ENCODE results near the gene COL9A1. TPM values are rescaled to one million over a fixed set of nuclear protein-coding genes. Genes with fewer than 3 reads are reported as not detected.
"Not testable (repeated sequence)": the region's sequence is repeated elsewhere in the genome, so short reads cannot be mapped to it uniquely, and the experiment has no call there.

Gene COL9A1
- total RNA-seq, 1 experiment from 2014 or later = not detected

GRCh38 chr6:70343313-70343712 is 40.4 kb upstream of the COL9A1 start:
- ChIA-PET POLR2A (no interaction called here), CTCF (no interaction called here), RAD21 (ENCODE audit: low non-redundant PET in 1 of 2, low total read pairs in 2 of 2, uncharacterized antibody in 2 of 2, unreplicated experiment in 2 of 2) (no interaction called here)
- TF ChIP-seq ELF1 (IDR thresholded peaks at IDR 0.05; ENCODE audit: borderline replicate concordance, low read depth) (no peak), EGR1 (IDR thresholded peaks at IDR 0.05; ENCODE audit: low read depth) (no peak), SIN3A (IDR thresholded peaks at IDR 0.05; ENCODE audit: low read depth) (no peak), EZH2 (IDR thresholded peaks at IDR 0.05) (no peak)
- no peaks in the 10 kb centered on the region for H4K20me1 ChIP-seq (ENCODE audit: insufficient read depth)
- H3K4me2 ChIP-seq (ENCODE audit: low read length) = no peak overlapping the region
- no peak overlapping the region for H3K4me3 ChIP-seq (replicated peaks in 1 of 2; ENCODE audit: low read depth in 1 of 2, low read length in 2 of 2)
- H3K4me1 ChIP-seq (ENCODE audit: control insufficient read depth in 1 of 2, insufficient read depth in 2 of 2, low read length in 2 of 2) = no peaks in the 10 kb centered on the region
- no peaks in the 10 kb centered on the region for H3K36me3 ChIP-seq (ENCODE audit: control insufficient read depth in 1 of 2, insufficient read depth in 2 of 2, low read length in 2 of 2)
- H3K27ac ChIP-seq (ENCODE audit: low read depth, low read length) = no peak overlapping the region
- H3K9me3 ChIP-seq (ENCODE audit: control insufficient read depth in 1 of 2, insufficient read depth in 1 of 2, low read depth in 1 of 2, low read length in 2 of 2) = no peaks in the 10 kb centered on the region
- no peak for ATAC-seq
- peaks cover 28% of the 10 kb centered on the region for H3K27me3 ChIP-seq (ENCODE audit: insufficient read depth, low read length)
- H3K9ac ChIP-seq (ENCODE audit: low read length) = no peak overlapping the region
- no TSS peak for BruUV-seq (replicated peaks)
- intact Hi-C loops (cut with micrococcal nuclease) = no loop called here
- no peaks in the 10 kb centered on the region for H3K79me2 ChIP-seq (ENCODE audit: insufficient read depth, low read length)
- DNase-seq (ENCODE audit: low read depth, low spot score) = no peak
- no peaks in the 10 kb centered on the region for H3K9me2 ChIP-seq (ENCODE audit: insufficient read depth)
- no peak overlapping the region for H2AFZ ChIP-seq (ENCODE audit: low read depth, low read length, poor library complexity, severe bottlenecking)

GRCh38 chr6:70339810-70340209 is 36.9 kb upstream of the COL9A1 start:
- H3K79me2 ChIP-seq (ENCODE audit: insufficient read depth, low read length); H2AFZ ChIP-seq (ENCODE audit: low read depth, low read length, poor library complexity, severe bottlenecking); H3K4me3 ChIP-seq (replicated peaks in 1 of 2; ENCODE audit: low read depth in 1 of 2, low read length in 2 of 2); H4K20me1 ChIP-seq (ENCODE audit: insufficient read depth); H3K9ac ChIP-seq (ENCODE audit: low read length); POLR2A ChIA-PET; H3K4me2 ChIP-seq (ENCODE audit: low read length); ATAC-seq; H3K27ac ChIP-seq (ENCODE audit: low read depth, low read length); H3K36me3 ChIP-seq (ENCODE audit: control insufficient read depth in 1 of 2, insufficient read depth in 2 of 2, low read length in 2 of 2); H3K4me1 ChIP-seq (ENCODE audit: control insufficient read depth in 1 of 2, insufficient read depth in 2 of 2, low read length in 2 of 2); RAD21 ChIA-PET (ENCODE audit: low non-redundant PET in 1 of 2, low total read pairs in 2 of 2, uncharacterized antibody in 2 of 2, unreplicated experiment in 2 of 2); CTCF ChIA-PET; DNase-seq (ENCODE audit: low read depth, low spot score); H3K9me2 ChIP-seq (ENCODE audit: insufficient read depth); BruUV-seq (replicated peaks); H3K9me3 ChIP-seq (ENCODE audit: control insufficient read depth in 1 of 2, insufficient read depth in 1 of 2, low read depth in 1 of 2, low read length in 2 of 2); intact Hi-C loops (cut with micrococcal nuclease): not testable (repeated sequence)
- peaks cover 15% of the 10 kb centered on the region for H3K27me3 ChIP-seq (ENCODE audit: insufficient read depth, low read length)

- intact Hi-C loops (cut with micrococcal nuclease) = no loop called here
- no peak overlapping the region for H3K4me3 ChIP-seq (replicated peaks in 1 of 2; ENCODE audit: low read depth in 1 of 2, low read length in 2 of 2)
- no peaks in the 10 kb centered on the region for H3K9me3 ChIP-seq (ENCODE audit: control insufficient read depth in 1 of 2, insufficient read depth in 1 of 2, low read depth in 1 of 2, low read length in 2 of 2)
- H3K79me2 ChIP-seq (ENCODE audit: insufficient read depth, low read length) = no peaks in the 10 kb centered on the region
- H2AFZ ChIP-seq (ENCODE audit: low read depth, low read length, poor library complexity, severe bottlenecking) = no peak overlapping the region
- H4K20me1 ChIP-seq (ENCODE audit: insufficient read depth) = no peaks in the 10 kb centered on the region
- POLR2A ChIA-PET = no interaction called here
- H3K9ac ChIP-seq (ENCODE audit: low read length) = no peak overlapping the region
- H3K36me3 ChIP-seq (ENCODE audit: control insufficient read depth in 1 of 2, insufficient read depth in 2 of 2, low read length in 2 of 2) = no peaks in the 10 kb centered on the region
- no peaks in the 10 kb centered on the region for H3K4me1 ChIP-seq (ENCODE audit: control insufficient read depth in 1 of 2, insufficient read depth in 2 of 2, low read length in 2 of 2)
- ATAC-seq = no peak
- no peaks in the 10 kb centered on the region for H3K9me2 ChIP-seq (ENCODE audit: insufficient read depth)
- H3K27ac ChIP-seq (ENCODE audit: low read depth, low read length) = no peak overlapping the region
- no peak for DNase-seq (ENCODE audit: low read depth, low spot score)
- H3K4me2 ChIP-seq (ENCODE audit: low read length) = no peak overlapping the region
- RAD21 ChIA-PET (ENCODE audit: low non-redundant PET in 1 of 2, low total read pairs in 2 of 2, uncharacterized antibody in 2 of 2, unreplicated experiment in 2 of 2) = no interaction called here
- CTCF ChIA-PET = no interaction called here
- H3K27me3 ChIP-seq (ENCODE audit: insufficient read depth, low read length) = peaks cover 7% of the 10 kb centered on the region
- BruUV-seq (replicated peaks) = no TSS peak
- no peak for TF ChIP-seq SP1 (IDR thresholded peaks at IDR 0.05; ENCODE audit: low read depth)
- TF ChIP-seq POLR2AphosphoS5 (IDR thresholded peaks at IDR 0.05; ENCODE audit: low read depth, low read length) = no peak
- TF ChIP-seq SIN3A (IDR thresholded peaks at IDR 0.05; ENCODE audit: low read depth) = no peak
- TF ChIP-seq CEBPB (IDR thresholded peaks at IDR 0.05; ENCODE audit: low read depth) = no peak
- TF ChIP-seq ZFX (IDR thresholded peaks at IDR 0.05) = no peak
- no peak for TF ChIP-seq EZH2phosphoT487 (IDR thresholded peaks at IDR 0.05; ENCODE audit: borderline replicate concordance)
- TF ChIP-seq, protein P1, sequence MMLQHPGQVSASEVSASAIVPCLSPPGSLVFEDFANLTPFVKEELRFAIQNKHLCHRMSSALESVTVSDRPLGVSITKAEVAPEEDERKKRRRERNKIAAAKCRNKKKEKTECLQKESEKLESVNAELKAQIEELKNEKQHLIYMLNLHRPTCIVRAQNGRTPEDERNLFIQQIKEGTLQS (IDR thresholded peaks at IDR 0.05) = no peak
- TF ChIP-seq EGR1 (IDR thresholded peaks at IDR 0.05; ENCODE audit: low read depth) = no peak
- no peak for TF ChIP-seq FOSL1 (IDR thresholded peaks at IDR 0.05; ENCODE audit: low read depth)
- TF ChIP-seq JUND (IDR thresholded peaks at IDR 0.05) = no peak
- no peak for TF ChIP-seq CBX3 (IDR thresholded peaks at IDR 0.05; ENCODE audit: low read depth)
- no peak for TF ChIP-seq REST (IDR thresholded peaks at IDR 0.05; ENCODE audit: low read depth)
- TF ChIP-seq POLR2A (IDR thresholded peaks at IDR 0.05; ENCODE audit: borderline replicate concordance, extremely low read depth, insufficient read depth, insufficient read length) = no peak
These were observed 35.9 kb upstream of the COL9A1 start for GRCh38 chr6:70338775-70339174.

Data from HCT116 (cell line).